Activated T-cell treated with anti-CD3 and anti-CD28 coated beads for 24 hours (primary cell): ENCODE data around the gene GLIS1.

Experiments used
- DNase-seq: peaks from one replicate; pipeline ENCODE4 v3.0.0-alpha.2; 2020; ENCODE audit warnings: low read depth

GLIS1 gene

DNA sequence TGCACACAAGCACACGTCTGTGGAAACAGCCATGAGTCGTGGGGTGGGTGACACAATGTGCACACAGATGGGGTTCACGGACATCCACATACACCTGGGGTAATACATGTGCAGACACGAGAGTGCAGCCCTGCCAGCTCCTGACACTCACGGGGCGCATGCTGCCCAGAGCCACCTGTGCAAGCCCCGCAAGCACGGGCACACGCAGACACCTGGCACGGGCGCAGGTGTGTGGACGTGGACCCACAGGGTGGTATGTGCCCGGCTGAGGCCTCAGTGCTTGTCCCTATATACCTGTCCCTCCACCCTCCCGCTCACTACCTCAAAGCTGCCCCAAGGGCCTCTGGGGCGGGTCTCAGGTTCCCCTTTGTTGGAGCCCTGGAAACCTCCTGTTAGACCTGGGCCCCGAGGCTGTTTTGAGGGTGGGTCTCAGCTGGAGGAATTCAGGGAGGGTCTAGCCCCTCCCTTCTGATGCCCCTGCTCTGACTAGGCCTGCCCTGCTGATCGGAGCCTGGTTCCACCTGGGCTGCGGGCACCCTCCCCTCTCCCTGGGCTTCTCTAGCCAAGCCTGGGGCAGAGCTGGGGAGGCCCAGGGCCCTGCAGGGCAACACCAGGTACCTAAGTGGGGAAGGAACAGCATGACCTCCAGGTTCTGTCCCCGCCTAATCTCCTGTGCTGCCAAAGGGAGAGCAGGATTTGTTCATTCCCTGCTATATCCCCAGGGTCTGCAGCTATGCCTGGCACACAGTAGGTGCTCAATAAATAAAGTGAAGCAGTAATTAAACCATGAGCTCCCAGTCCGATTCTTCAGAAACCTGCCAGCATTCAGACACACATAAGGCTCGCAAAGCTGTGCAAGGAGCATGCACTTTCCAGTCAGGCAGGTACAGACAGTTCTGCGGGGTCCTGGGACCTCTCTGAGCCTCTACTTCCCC is 230.6 kb downstream of the GLIS1 start:
- DNase-seq, result no peak

DNA sequence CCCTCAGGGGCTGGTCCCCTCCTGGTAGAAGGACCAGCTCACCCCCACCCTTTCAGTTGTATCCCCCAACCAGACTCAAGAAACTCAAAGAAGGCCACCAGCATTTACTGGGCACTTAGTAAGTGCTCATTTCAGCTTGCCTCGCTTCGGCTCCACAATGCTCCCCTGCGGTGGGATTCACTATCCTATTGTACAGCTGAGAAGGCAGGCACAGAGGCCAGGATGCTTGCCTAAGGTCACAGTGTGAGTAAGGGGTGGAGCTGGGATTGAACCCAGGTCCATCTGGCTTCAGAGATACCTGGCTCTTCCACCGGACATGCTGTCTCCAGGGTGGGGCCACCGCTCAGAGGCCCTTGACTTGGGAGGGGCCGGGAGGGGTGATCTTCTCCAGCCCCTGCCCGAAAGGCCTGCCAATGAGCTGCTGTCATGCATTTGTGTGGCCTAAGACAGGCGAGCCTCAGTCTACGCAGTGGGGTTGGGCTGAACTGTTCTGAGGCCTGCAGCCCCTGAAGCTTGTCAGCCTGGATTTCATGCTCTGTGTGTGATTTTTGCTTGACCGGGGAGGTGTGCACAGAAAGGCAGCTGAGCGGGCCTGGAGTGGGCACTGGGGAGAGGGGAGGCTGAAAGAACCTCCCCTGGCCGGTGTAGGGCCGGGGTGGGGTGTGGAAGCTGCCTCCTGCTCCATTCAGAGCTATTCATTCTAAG is 231.7 kb downstream of the GLIS1 start:
- DNase-seq, result no peak

DNA sequence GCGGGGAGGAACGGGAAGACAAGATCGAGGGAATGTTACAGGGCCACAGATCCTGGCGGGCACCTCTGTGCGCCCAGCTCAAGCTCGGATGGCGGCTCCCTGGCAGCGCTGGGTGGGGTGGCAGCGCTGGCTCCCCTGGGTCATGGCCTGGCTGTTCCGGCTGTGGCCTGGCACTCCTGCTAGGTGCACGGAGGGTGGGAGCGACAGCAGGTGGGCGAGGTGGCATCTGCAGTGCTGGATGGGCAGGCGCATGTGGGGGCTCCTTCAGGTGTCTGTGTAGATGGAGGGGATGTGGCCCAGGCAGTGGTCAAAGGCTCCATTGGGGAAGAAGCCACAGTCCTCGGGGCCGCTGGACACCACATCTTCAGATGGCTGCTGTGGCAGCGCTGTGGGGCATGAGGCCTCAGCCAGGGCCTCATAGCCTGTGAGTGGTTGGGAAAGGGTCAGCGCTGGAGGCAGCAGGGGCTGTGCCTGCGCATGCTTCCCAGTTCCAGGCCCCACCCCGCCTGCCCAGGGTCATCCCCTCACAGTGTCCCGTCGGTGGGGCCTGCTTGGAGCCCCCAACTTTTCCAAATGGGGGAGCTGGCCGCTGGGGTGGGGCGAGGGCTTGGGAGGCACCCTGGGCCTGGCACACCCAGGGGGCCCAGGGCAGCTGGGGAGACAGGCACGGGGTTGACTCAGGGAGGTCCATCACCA is 232.5 kb downstream of the GLIS1 start:
- no peak for DNase-seq

DNA sequence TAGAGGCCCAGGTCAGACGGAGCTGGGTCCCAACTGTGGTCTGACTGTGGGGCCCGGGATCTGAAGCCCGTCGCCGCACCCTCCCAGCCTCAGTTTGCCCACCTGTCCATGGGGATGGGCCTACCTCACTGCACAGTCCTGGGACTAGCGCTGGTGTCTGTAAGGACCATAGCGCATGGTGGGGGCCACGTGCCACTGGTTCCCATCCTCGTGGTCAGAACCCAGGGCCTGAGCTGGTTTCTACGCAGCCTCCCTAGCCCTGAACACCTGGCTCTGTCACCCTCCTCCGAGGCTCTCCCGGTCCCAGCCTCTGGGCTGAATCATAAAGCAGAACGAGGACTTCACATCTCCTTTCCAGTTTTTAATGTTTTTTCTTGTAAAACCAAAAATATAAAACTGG is 233.1 kb downstream of the GLIS1 start:
- DNase-seq, result no peak

DNA sequence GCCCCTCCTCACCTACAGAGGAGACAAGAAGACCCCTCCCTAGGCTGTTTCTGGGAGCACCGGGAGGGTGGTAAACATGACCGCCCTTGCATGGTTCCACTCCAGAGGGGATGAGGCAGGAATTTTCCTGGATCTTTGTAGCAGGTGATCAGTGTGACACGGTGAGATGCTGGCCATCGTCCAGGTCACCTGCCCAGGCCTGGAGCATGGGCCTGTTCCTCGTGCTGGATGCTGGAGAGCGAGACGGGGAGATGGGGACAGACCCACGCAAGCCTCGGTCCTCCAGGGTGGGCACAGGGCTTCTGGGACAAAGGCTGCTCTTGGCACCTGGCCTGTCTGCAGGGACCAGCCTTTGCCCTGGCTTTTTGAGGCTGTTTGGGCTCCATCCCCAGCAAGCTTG is 233.6 kb downstream of the GLIS1 start:
- DNase-seq, result no peak

DNA sequence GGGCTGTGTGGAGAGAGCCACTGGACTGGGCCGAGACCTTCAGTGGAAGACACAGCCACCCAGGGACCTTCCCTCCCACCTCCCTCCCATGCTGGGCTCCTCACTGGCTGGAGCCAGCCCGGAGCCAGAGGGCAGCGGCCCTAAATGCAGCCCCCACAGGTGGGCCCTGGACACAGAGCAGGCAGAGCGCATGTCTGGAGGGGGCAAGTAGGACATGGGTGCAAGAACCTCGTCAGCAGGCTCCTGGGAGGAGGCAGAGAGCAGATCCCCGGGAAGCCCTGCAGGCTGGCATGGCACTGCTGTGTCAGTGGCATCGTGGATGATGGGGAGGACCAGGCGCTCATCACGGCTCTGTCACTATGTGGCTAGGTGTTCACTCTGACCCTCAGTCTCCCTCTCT is 234.1 kb downstream of the GLIS1 start:
- DNase-seq, result no peak

DNA sequence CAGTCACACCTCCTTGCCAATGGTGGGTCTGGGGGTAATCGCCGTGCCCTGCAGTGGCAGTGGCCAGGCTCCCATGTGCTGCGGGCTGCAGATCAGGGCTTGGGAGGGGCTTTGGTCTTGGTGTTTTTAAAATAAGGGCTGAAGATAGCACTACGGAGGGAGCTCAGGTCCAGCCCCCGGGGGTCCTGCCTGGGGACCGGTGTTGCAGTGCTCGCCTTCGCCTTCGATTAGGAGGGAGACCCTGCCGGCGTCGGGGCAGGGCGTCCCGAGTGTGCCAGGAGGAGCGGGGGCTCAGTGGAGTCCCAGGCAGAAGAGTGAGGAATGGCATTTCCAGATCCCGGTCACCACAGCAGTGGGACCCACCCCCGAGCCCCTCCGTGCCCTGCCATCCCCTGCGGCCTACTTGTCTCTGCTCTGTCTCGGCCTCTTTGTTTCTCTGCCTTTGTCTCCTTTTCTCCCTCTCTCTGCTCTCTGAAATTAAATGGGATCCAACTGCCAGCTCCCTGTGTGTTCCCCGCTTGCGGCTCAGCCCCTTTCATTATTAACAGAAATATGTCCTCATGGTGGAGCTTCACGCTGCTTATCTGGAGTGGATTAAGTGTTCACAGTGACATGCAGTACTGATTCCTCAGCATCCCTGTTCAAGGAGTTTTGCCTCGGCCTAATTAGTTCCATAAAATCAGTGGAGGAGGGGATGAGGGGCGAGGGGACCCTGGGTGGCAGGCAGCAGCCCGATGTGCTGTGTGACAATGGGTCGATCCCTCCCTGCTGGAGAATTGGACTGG is 235.3 kb downstream of the GLIS1 start:
- DNase-seq, result no peak

DNA sequence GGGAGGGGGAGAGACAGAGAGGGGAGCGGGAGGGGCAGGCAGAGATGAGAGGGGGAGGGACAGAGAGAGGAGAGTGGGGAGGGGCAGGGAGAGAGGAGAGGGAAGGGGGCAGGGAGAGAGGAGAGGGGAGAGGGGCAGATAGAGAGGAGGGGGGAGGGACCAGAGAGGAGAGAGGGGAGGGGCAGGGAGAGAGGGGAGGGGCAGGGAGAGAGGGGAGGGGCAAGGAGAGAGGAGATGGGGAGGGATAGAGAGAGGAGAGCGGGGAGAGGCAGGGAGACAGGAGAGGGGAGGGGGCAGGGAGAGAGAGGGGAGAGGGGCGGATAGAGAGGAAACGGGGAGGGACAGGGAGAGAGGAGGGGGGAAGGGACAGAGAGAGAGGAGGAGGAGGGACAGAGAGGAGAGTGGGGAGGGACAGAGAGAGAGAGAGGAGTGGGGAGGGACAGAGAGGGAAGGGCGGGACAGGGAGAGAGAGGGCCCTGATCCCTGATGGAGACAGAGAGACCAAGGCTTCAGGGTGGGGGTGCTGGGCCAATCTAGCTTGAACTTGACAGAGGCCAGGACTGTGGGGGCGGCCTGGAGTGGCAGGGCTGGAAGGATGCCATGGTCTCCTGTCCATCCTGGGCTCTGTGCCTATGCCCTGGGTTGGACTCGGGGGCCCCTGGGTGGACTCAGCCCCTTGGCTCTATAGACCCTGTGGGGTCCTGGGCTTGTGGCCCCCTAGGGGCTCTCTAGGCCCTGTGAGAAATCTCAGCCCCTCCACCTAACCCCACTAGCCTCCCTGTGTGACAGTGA is 236.1 kb downstream of the GLIS1 start:
- no peak for DNase-seq

DNA sequence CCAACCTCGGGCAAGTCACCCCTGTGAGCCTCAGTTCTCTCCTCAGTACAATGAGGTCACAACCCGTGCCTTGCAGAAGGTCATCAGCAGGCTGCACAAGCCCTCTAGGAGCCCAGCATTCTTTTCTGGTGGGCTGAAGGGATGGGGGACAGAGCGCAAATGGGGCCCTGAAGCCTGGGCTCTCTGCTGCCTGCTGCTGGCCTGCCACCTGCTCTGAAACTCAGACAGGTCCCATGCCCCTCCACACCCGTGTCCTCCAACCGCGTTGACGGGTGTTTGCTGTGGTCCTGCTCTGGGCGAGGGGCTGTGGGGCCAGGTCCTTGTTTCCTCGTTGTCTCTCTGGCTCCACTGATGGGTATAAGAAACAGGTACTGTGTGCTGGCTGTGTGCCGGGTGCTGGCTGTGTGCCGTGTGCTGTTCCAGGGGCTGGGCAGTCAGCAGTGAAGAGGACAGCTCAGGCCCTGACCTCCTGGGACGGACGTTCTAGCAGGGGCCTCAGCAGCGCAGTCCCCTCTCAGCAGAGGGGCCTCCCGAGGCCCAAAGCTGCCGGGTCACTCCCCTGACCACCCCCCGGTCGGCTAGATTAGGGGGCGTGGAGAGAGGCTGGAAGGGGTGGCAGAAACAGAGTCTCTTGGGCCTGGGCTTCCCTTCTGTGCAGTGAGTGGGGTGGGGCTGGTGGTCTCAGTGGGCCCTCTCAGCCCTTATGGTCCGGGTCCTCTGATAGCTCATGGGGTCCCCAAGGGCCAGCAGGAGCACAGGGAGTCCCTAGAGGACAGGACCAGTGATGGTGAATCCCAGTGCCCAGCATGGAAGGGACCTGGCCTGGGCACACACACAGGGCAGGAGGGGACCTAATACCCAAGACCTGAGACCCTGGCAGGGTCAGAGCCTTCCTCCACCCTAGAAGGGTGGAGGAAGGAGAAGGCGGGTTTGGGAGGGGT is 237.6 kb downstream of the GLIS1 start:
- no peak for DNase-seq

DNA sequence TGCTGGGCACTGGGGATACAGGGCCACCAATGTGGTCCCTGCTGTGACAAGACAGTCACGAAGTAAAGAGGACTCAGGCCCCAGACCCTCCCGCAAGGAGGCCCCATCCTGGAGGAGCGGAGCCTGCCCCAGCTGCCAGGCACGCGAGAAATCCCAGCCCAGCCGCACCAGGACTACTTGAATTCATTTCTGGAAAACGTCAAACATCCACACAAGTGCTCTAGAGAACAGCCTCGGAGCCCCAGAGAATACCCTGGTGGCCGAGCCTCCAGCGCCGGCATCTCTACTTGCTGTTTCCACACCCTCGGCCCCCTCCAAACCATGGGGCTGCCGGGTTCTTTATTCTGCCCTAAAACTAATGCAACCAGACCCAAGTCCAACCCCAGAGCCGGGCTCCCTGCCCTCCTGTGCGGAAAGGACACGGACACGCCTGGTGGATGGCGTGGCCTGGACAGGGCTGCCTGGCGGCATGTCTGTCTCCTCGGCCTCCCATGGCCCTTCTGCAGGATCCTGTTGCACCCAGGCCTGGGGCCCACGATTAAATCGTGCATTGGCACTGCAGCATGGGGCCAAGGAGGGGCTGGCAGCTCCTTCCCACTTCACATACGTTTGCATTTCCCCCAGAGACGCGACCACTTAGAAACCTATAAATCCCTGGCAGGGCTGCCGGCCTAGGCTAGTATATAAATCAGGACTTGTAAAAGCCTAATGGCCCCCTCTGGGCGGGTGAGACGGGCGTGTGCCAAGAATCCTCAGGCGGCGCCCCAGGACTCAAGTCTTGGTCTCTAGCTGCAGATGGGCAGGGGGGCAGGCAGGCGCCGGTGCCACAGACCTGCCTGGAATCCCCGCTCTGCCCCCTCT is 238.5 kb downstream of the GLIS1 start:
- no peak for DNase-seq

DNA sequence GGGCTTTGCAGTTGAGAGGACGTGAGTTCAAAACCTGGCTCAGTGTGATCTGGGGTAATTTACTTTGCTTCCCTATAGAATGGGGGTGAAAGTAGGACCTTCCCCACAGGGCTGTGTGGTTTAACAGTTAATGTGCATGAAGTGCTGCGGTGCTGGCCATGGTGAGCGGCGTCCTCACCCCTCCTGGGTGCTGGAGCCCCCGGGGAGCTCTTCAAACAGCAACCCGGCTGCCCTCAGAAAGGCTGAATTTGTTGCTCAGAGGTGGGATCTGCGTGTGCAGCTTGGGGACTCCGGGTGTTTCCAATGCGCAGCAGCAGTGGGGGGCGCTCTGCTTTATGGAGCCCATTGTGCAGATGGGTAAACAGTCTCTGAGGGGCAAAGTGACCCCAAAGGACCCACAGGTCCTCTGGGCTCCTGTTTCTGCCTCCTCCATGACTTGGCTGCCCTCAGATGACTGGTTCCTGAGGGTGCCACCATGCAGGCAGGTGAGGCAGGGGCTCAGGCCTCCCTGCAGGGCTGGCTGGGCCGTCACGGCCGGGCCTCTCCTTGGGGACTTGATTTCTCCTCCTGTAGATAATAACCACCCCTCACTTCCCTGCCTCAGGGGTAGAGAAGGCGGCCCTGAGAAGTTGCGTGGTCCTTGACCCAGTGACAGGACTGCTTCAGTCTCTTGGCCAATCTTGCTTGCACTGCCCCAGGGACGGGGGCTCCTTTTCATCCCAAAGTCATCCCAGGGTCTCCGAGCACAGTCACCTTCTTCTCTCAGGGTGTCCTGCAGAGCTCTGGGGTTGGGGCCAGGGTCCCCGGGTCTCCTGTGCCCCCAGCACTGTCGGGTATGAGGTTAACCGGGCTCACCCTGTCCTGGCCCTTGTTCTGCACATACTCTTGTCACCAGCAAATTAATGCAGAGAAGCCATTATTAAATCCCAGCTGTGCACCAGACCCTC is 239.4 kb downstream of the GLIS1 start:
- no peak for DNase-seq

DNA sequence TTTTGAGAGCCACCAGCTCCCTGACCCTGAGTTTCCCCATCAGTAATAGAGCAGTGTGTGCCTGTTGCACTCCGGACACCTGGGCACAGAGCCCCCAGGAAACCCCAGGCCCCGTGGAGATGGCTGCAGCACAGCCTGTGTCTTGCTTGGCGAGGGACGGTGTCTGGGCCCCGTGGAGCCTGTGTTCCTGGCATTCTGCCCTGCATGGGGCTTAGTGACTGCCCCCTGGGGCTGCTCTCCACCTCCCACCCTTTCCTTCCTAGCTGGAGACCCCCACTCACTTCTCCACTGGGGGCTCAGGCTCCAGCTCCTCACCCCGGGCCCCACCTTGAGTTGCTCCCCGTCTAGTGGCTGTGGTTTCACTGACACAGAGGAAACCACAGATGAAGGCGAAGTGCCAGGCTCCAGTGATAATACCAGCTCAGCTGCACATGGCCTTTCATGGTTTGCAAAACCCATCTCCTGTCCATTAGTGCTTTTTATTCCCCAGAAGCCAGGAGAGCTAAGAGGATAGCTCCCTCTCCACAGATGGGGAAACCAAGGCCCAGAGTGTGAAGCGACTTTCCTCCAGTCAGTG is 240.3 kb downstream of the GLIS1 start:
- DNase-seq, result no peak

DNA sequence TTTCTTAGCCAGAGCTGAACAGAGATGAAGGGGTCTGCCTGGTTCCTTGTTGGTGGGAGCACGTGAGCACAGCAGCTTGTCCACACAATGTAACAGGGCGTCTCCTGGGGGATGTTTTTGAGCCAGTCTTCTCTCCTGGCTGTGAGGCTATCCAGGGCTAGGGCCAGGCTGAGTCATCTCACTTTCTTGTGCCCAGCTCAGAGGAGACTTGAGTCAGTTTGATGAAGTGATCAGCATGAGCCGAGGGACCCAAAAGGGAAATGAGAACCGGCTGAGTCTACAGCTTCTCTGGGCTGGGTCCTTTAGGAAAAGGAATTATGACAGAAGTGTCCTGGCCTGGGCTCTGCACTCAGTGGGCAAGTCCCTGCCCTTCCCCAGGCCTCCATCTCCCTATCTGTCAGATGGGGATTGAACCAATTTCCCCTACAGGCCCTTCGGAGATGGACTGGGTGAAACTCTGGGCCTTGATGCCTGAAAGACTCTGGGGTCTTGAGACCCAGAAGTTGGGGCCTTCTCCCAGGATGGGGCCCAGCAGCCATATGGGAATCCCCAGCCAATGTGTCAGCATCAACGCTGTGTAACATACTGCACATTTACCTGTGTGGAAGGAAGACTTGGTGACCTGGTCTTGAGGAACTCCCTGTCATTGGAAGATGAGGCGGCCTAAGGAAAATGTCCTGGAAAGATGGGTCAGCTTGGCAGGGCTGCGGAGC is 243.2 kb downstream of the GLIS1 start:
- no peak for DNase-seq

DNA sequence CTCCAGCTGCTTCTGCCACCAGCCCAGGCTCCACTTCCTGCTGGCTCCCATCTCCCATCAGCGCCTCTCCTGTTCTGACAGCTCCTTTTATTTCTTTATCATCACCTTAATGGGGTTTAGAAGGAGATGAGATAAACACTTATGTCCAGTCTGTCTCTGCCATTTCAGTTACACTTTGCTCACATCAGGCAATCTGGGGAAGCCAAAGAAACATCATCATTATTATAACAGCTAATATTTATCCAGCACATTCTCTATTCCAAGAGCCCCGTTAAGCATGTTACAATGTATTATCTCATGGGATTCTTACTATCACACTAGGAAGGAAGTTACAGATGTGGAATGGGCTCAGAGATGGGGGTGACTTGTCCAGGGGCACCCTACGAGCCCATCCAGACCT is 248.6 kb downstream of the GLIS1 start:
- DNase-seq, result no peak

DNA sequence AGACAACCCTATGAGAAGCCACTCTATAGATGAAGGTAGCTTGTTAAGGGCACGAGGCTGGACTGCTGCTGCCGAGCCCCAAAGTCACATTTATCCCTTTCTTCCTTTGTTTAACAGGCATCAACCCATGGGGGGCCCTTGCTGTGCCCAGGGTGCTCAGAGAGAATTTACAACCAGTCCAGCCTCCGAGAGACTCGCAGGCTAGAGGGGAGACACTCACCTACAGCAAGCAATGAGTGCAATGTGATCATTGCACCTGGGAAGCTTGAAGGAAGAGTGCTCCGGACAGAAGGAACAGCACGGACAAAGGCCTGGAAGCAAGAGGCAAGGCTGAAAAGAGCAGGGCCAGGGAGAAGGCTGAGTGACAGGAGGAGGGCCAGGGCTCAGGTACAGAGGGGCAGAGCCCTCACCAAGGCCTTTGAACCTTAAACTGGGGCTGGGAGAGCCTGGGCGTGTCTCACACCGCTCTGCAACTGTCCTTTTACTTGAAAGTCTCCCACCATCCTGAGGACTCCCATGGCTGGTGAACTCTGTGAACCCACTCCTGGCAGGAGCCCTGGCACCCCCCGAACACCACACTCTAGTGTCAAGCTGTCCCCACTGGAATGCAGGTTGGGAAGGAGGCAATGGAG is 252.5 kb downstream of the GLIS1 start:
- DNase-seq, result no peak
